ENCODE data around the gene APOA1. TPM values are rescaled to one million over a fixed set of nuclear protein-coding genes. Genes with fewer than 3 reads are reported as not detected.

Gene APOA1
- total RNA-seq, 1 donor from 2014 or later = 2.7 TPM

- H2AFZ ChIP-seq (replicated peaks) = peak within 1 kb of the TSS; percentile 57
These were observed 7.8 kb downstream of the APOA1 start, which contains the start of gene APOC3 for GRCh38 chr11:116829525-116830183. APOC3 (plus strand) TSS chr11:116829907; CDS start chr11:116830583, 676 bp downstream.

DNA sequence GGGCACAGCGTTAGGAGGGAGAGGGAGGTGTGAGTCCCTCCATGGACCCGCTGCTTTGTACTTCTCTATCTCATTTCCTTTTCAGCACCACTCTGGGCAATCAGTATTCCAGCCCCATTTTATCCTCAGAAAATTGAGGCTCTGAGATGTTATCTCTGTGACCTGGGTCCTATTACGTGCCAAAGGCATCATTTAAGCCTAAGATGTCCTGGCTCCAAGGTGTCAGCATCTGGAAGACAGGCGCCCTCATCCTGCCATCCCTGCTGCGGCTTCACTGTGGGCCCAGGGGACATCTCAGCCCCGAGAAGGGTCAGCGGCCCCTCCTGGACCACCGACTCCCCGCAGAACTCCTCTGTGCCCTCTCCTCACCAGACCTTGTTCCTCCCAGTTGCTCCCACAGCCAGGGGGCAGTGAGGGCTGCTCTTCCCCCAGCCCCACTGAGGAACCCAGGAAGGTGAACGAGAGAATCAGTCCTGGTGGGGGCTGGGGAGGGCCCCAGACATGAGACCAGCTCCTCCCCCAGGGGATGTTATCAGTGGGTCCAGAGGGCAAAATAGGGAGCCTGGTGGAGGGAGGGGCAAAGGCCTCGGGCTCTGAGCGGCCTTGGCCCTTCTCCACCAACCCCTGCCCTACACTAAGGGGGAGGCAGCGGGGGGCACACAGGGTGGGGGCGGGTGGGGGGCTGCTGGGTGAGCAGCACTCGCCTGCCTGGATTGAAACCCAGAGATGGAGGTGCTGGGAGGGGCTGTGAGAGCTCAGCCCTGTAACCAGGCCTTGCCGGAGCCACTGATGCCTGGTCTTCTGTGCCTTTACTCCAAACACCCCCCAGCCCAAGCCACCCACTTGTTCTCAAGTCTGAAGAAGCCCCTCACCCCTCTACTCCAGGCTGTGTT lies 8.5 kb downstream of the APOA1 start:
- peaks cover 2% of the 10 kb centered on the region for H3K27me3 ChIP-seq
- no peaks in the 10 kb centered on the region for H3K9me3 ChIP-seq (ENCODE audit: low read depth)
- Mint-ChIP-seq H3K4me1 (peaks cover 9% of the 10 kb centered on the region), H3K9me3 (peaks cover 5% of the 10 kb centered on the region), H3K27ac (no peak overlapping the region), H3K36me3 (no peaks in the 10 kb centered on the region), H3K4me3 (no peak overlapping the region), H3K27me3 (ENCODE audit: insufficient read depth, low read depth) (no peaks in the 10 kb centered on the region)
- no peaks in the 10 kb centered on the region for H3F3A ChIP-seq (ENCODE audit: low read depth)
- H3K4me2 ChIP-seq = no peak overlapping the region
- H3K79me2 ChIP-seq (ENCODE audit: low read depth) = no peaks in the 10 kb centered on the region
- TF ChIP-seq EZH2phosphoT487 (IDR thresholded peaks at IDR 0.05) (no peak), EZH2 (IDR thresholded peaks at IDR 0.05) (no peak)
- TF ChIP-seq, protein P1, sequence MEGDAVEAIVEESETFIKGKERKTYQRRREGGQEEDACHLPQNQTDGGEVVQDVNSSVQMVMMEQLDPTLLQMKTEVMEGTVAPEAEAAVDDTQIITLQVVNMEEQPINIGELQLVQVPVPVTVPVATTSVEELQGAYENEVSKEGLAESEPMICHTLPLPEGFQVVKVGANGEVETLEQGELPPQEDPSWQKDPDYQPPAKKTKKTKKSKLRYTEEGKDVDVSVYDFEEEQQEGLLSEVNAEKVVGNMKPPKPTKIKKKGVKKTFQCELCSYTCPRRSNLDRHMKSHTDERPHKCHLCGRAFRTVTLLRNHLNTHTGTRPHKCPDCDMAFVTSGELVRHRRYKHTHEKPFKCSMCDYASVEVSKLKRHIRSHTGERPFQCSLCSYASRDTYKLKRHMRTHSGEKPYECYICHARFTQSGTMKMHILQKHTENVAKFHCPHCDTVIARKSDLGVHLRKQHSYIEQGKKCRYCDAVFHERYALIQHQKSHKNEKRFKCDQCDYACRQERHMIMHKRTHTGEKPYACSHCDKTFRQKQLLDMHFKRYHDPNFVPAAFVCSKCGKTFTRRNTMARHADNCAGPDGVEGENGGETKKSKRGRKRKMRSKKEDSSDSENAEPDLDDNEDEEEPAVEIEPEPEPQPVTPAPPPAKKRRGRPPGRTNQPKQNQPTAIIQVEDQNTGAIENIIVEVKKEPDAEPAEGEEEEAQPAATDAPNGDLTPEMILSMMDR (IDR thresholded peaks at IDR 0.05) = no peak
- H3K4me1 ChIP-seq = peaks cover 12% of the 10 kb centered on the region
- H3K27ac ChIP-seq = no peak overlapping the region
- DNase-seq (ENCODE audit: low spot score) = no peak
- peak overlapping the region; percentile 57 for H2AFZ ChIP-seq (replicated peaks)
- no peak overlapping the region for H3K4me3 ChIP-seq
- H4K20me1 ChIP-seq (ENCODE audit: low read depth) = no peaks in the 10 kb centered on the region
- H3K9ac ChIP-seq = no peak overlapping the region
- no peaks in the 10 kb centered on the region for H3K36me3 ChIP-seq

More at GRCh38 chr11:116829525-116830183, 7.8 kb downstream of the APOA1 start, which contains the start of gene APOC3:
- Mint-ChIP-seq H3K4me1 (peaks cover 10% of the 10 kb centered on the region), H3K9me3 (peaks cover 5% of the 10 kb centered on the region), H3K27me3 (ENCODE audit: insufficient read depth, low read depth) (no peaks in the 10 kb centered on the region), H3K36me3 (no peaks in the 10 kb centered on the region), H3K4me3 (no peak within 1 kb of the TSS), H3K27ac (no peak within 1 kb of the TSS)
- Histone ChIP-seq H3K4me2 (no peak within 1 kb of the TSS), H3K9ac (no peak within 1 kb of the TSS), H3K27me3 (peaks cover 6% of the 10 kb centered on the region), H3K79me2 (ENCODE audit: low read depth) (no peaks in the 10 kb centered on the region), H3K27ac (no peak within 1 kb of the TSS), H4K20me1 (ENCODE audit: low read depth) (no peaks in the 10 kb centered on the region), H3K4me3 (no peak within 1 kb of the TSS), H3K36me3 (no peaks in the 10 kb centered on the region), H3K4me1 (peaks cover 10% of the 10 kb centered on the region), H3F3A (ENCODE audit: low read depth) (no peaks in the 10 kb centered on the region), H3K9me3 (ENCODE audit: low read depth) (no peaks in the 10 kb centered on the region)
- DNase-seq (ENCODE audit: low spot score) = no peak
- TF ChIP-seq, protein P1 (IDR thresholded peaks at IDR 0.05) = no peak

DNA sequence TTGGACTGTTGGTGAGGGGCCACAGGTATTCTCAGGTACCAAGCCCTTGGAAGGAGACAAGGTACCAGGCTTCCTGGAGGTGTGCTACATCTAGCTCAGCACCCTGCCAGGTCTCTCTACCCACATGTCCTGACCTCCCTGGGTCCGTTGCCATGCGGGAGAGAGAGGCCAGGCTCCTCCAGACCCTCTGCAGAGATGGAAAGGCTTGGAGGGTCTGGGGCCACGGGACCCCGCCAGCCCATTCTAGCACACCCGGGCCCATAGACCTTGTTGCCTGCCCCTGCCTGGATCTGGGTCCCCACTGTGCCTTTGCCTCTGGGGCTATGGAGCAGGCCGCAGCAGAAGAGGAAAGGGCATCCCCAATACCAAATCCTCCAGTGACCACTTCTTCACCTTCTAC lies 10.0 kb downstream of the APOA1 start:
- Mint-ChIP-seq H3K4me1 (peaks cover 10% of the 10 kb centered on the region), H3K4me3 (no peak overlapping the region), H3K27me3 (ENCODE audit: insufficient read depth, low read depth) (no peaks in the 10 kb centered on the region), H3K27ac (no peak overlapping the region), H3K36me3 (no peaks in the 10 kb centered on the region), H3K9me3 (peaks cover 5% of the 10 kb centered on the region)
- Histone ChIP-seq H3K9ac (no peak overlapping the region), H3K79me2 (ENCODE audit: low read depth) (no peaks in the 10 kb centered on the region), H3K36me3 (no peaks in the 10 kb centered on the region), H2AFZ (replicated peaks) (no peak overlapping the region), H3K27ac (no peak overlapping the region), H4K20me1 (ENCODE audit: low read depth) (no peaks in the 10 kb centered on the region), H3K4me1 (peaks cover 15% of the 10 kb centered on the region), H3K4me2 (no peak overlapping the region), H3F3A (ENCODE audit: low read depth) (no peaks in the 10 kb centered on the region), H3K27me3 (no peaks in the 10 kb centered on the region), H3K9me3 (ENCODE audit: low read depth) (no peaks in the 10 kb centered on the region), H3K4me3 (no peak overlapping the region)
- TF ChIP-seq EZH2 (IDR thresholded peaks at IDR 0.05) (no peak), EZH2phosphoT487 (IDR thresholded peaks at IDR 0.05) (no peak)
- TF ChIP-seq, protein P1 (IDR thresholded peaks at IDR 0.05) = no peak
- DNase-seq (ENCODE audit: low spot score) = no peak
